Liver (tissue), 9 donors: ENCODE measurements around the gene PTPRN2. TPM values are rescaled to one million over a fixed set of nuclear protein-coding genes. Genes with fewer than 3 reads are reported as not detected.

Source experiments
- DNase-seq: peaks from one replicate; pipeline ENCODE4 v3.0.0-alpha.2; 2017; ENCODE audit warnings: low spot score
- H3K27ac ChIP-seq, 2 donors: one replicate each; pipeline ENCODE4 v1.7.0; 2013; ENCODE audit warnings: inconsistent platforms in 2 of 2, low read length in 2 of 2, control low read depth in 1 of 2, low read depth in 1 of 2, mild to moderate bottlenecking in 1 of 2
- H3K27me3 ChIP-seq, 4 donors: one replicate each; pipeline versions ENCODE4 v1.6.1 to v1.7.0; 2013; ENCODE audit warnings: low read length in 3 of 4, inconsistent platforms in 1 of 4, mild to moderate bottlenecking in 1 of 4, moderate library complexity in 1 of 4; ENCODE audit not compliant: control insufficient read depth in 4 of 4, insufficient read depth in 4 of 4
- H3K36me3 ChIP-seq, 4 donors: one replicate each; pipeline versions ENCODE4 v1.6.1 to v1.7.0; 2013; ENCODE audit warnings: low read length in 3 of 4, mild to moderate bottlenecking in 3 of 4, low read depth in 1 of 4, moderate library complexity in 1 of 4; ENCODE audit not compliant: control insufficient read depth in 4 of 4, insufficient read depth in 3 of 4
- H3K4me1 ChIP-seq, 4 donors: one replicate each; pipeline versions ENCODE4 v1.6.1 to v1.7.0; 2013; ENCODE audit warnings: low read length in 3 of 4, mild to moderate bottlenecking in 3 of 4, moderate library complexity in 1 of 4; ENCODE audit not compliant: control insufficient read depth in 4 of 4, insufficient read depth in 4 of 4
- H3K4me3 ChIP-seq, 3 donors: one replicate each; pipeline versions ENCODE4 v1.6.1 to v1.7.0; 2013; ENCODE audit warnings: low read length in 3 of 3, control low read depth in 1 of 3, low read depth in 1 of 3, mild to moderate bottlenecking in 1 of 3
- H3K9ac ChIP-seq, 2 donors: one replicate each; pipeline ENCODE4 v1.7.0; 2013; ENCODE audit warnings: low read length in 2 of 2, mild to moderate bottlenecking in 2 of 2, moderate library complexity in 2 of 2, control low read depth in 1 of 2, low read depth in 1 of 2
- H3K9me3 ChIP-seq, 4 donors: one replicate each; pipeline versions ENCODE4 v1.6.1 to v1.7.0; 2013; ENCODE audit warnings: low read length in 3 of 4; ENCODE audit not compliant: control insufficient read depth in 4 of 4
- ATF3 ChIP-seq: IDR thresholded peaks from 2 replicates; pipeline ENCODE4 v1.6.1; 2016; ENCODE audit warnings: antibody characterized with exemption
- CTCF ChIP-seq: fragments of 150-350 bp; IDR thresholded peaks from 2 replicates; pipeline ENCODE4 v1.5.1; 2017; ENCODE audit warnings: improper control_type of control experiment, low read depth, low read length; ENCODE audit not compliant: missing input control
- EGR1 ChIP-seq, 2 donors: IDR thresholded peaks; 2 replicates each; pipeline ENCODE4 v1.6.1; 2016 to 2018; ENCODE audit warnings: antibody characterized with exemption in 2 of 2, low read depth in 2 of 2
- FOXA1 ChIP-seq: IDR thresholded peaks from 2 replicates; pipeline ENCODE4 v1.6.1; 2016; ENCODE audit warnings: antibody characterized with exemption
- FOXA2 ChIP-seq: IDR thresholded peaks from 2 replicates; pipeline ENCODE4 v1.6.1; 2016; ENCODE audit warnings: antibody characterized with exemption
- GABPA ChIP-seq, 2 donors: IDR thresholded peaks in 1 of 2; conservative IDR thresholded peaks in 1 of 2; 2 replicates each; pipeline ENCODE4 v1.6.1; 2016; ENCODE audit warnings: antibody characterized with exemption in 2 of 2, mild to moderate bottlenecking in 1 of 2, moderate library complexity in 1 of 2
- HNF4A ChIP-seq, 2 donors: conservative IDR thresholded peaks; 2 replicates each; pipeline ENCODE4 v1.6.1; 2016; ENCODE audit warnings: antibody characterized with exemption in 2 of 2, mild to moderate bottlenecking in 2 of 2
- HNF4G ChIP-seq: IDR thresholded peaks from 2 replicates; pipeline ENCODE4 v1.6.1; 2016; ENCODE audit warnings: antibody characterized with exemption
- MAX ChIP-seq: IDR thresholded peaks from 2 replicates; pipeline ENCODE4 v1.6.1; 2016; ENCODE audit warnings: antibody characterized with exemption
- NR2F2 ChIP-seq: IDR thresholded peaks from 2 replicates; pipeline ENCODE4 v1.6.1; 2016; ENCODE audit warnings: antibody characterized with exemption
- RAD21 ChIP-seq, 2 donors: IDR thresholded peaks; 2 replicates each; pipeline ENCODE4 v1.6.1; 2016; ENCODE audit warnings: antibody characterized with exemption in 2 of 2, mild to moderate bottlenecking in 2 of 2
- REST ChIP-seq: IDR thresholded peaks from 2 replicates; pipeline ENCODE4 v1.6.1; 2016; ENCODE audit warnings: antibody characterized with exemption, mild to moderate bottlenecking
- RXRA ChIP-seq, 2 donors: IDR thresholded peaks; 2 replicates each; pipeline ENCODE4 v1.6.1; 2017 to 2018; ENCODE audit warnings: antibody characterized with exemption in 2 of 2, mild to moderate bottlenecking in 1 of 2
- SP1 ChIP-seq: IDR thresholded peaks from 2 replicates; pipeline ENCODE4 v1.6.1; 2018; ENCODE audit warnings: antibody characterized with exemption, mild to moderate bottlenecking
- TAF1 ChIP-seq: conservative IDR thresholded peaks from 2 replicates; pipeline ENCODE4 v1.6.1; 2016; ENCODE audit warnings: antibody characterized with exemption, mild to moderate bottlenecking
- YY1 ChIP-seq: IDR thresholded peaks from 2 replicates; pipeline ENCODE4 v1.6.1; 2016; ENCODE audit warnings: antibody characterized with exemption, mild to moderate bottlenecking
- ZBTB33 ChIP-seq: IDR thresholded peaks from 2 replicates; pipeline ENCODE4 v1.6.1; 2016; ENCODE audit warnings: antibody characterized with exemption
- WGBS: extraction: QIAGEN DNeasy Blood & Tissue Kit; methylation state at CpG from one replicate; pipeline ENCODE4 v1.1.7; 2013; 5-methylcytosine and 5-hydroxymethylcytosine counted together
- polyA plus RNA-seq, 2 donors: library from polyadenylated mRNA; stranded (reverse) in 1 of 2; unstranded in 1 of 2; fragments of 200-250 nt in 1 of 2; fragments of >200 nt in 1 of 2; fragmentation: Nextera tagmentation in 1 of 2; extraction: Ambion mirVana in 1 of 2; gene quantifications; one replicate each; pipeline versions ENCODE4 v1.2.1 to v1.2.3, GENCODE V29; 2013 to 2015
- total RNA-seq, 2 donors: library from RNA; depleted of rRNA; stranded (reverse); fragments of >200 nt; gene quantifications; one replicate each; pipeline ENCODE4 v1.2.3, GENCODE V29; 2014
- donor health status: healthy.
- donor health status: healthy.
- donor health status: healthy.
- donor health status: healthy.
- donor health status: healthy.

Gene PTPRN2
- total and polyA plus RNA-seq, 4 donors, result 0.75 to 1.9 (median 1.1) TPM

GRCh38 chr7:158388928-158389327, 198.7 kb downstream of the PTPRN2 start:
- Histone ChIP-seq H3K4me3 (no peak overlapping the region), H3K36me3 (no peaks in the 10 kb centered on the region), H3K4me1 (no peaks in the 10 kb centered on the region), H3K27ac (no peak overlapping the region), H3K9ac (no peak overlapping the region), H3K27me3 (no peaks in the 10 kb centered on the region), H3K9me3 (no peaks in the 10 kb centered on the region)
- 91% methylated on average over 16 of the region's 16 CpGs for WGBS
- TF ChIP-seq CTCF, result no peak
- no peak for TF ChIP-seq GABPA (IDR thresholded peaks at IDR 0.05 in 1 of 2, conservative IDR thresholded peaks at IDR 0.05 in 1 of 2)
- no peak for TF ChIP-seq ATF3
- no peak for TF ChIP-seq ZBTB33
- no peak for TF ChIP-seq MAX
- TF ChIP-seq NR2F2, result no peak
- no peak for TF ChIP-seq RAD21 (IDR thresholded peaks at IDR 0.05)
- TF ChIP-seq FOXA1, result no peak
- TF ChIP-seq HNF4G, result no peak
- no peak for TF ChIP-seq YY1
- TF ChIP-seq EGR1 (IDR thresholded peaks at IDR 0.05; ENCODE audit: low read depth in 2 of 2), result no peak
- TF ChIP-seq RXRA (IDR thresholded peaks at IDR 0.05), result no peak
- TF ChIP-seq TAF1, result no peak
- TF ChIP-seq SP1, result no peak
- TF ChIP-seq HNF4A (conservative IDR thresholded peaks at IDR 0.05), result no peak
- no peak for DNase-seq

- Histone ChIP-seq H3K36me3 (no peaks in the 10 kb centered on the region), H3K4me1 (no peaks in the 10 kb centered on the region), H3K9me3 (no peaks in the 10 kb centered on the region), H3K27me3 (no peaks in the 10 kb centered on the region), H3K4me3 (no peak overlapping the region), H3K27ac (no peak overlapping the region), H3K9ac (no peak overlapping the region)
- WGBS, result 79% methylated on average over 15 of the region's 15 CpGs
- no peak for DNase-seq
- no peak for TF ChIP-seq ATF3
These were observed 199.6 kb downstream of the PTPRN2 start for GRCh38 chr7:158388072-158388471.

- H3K4me3 ChIP-seq, result no peak overlapping the region
- H3K9me3 ChIP-seq, result no peaks in the 10 kb centered on the region
- H3K9ac ChIP-seq, result no peak overlapping the region
- no peaks in the 10 kb centered on the region for H3K27me3 ChIP-seq
- H3K27ac ChIP-seq, result no peak overlapping the region
- 73% methylated on average over 12 of the region's 12 CpGs for WGBS
- TF ChIP-seq TAF1 (no peak), NR2F2 (no peak), EGR1 (IDR thresholded peaks at IDR 0.05; ENCODE audit: low read depth in 2 of 2) (no peak), YY1 (no peak), ZBTB33 (no peak), FOXA2 (no peak), GABPA (IDR thresholded peaks at IDR 0.05 in 1 of 2, conservative IDR thresholded peaks at IDR 0.05 in 1 of 2) (no peak), REST (no peak), HNF4G (no peak)
- no peaks in the 10 kb centered on the region for H3K36me3 ChIP-seq
- DNase-seq, result no peak
- H3K4me1 ChIP-seq, result no peaks in the 10 kb centered on the region
These were observed 200.1 kb downstream of the PTPRN2 start for GRCh38 chr7:158387546-158387891.
